Measurements from ENCODE around the gene NDUFV3. TPM values are rescaled to one million over a fixed set of nuclear protein-coding genes. Genes with fewer than 3 reads are reported as not detected.
"Not testable (repeated sequence)": the region's sequence is repeated elsewhere in the genome, so short reads cannot be mapped to it uniquely, and the experiment has no call there.

The NDUFV3 gene
- total RNA-seq, 1 donor from 2014 or later: 41.9 TPM

DNA sequence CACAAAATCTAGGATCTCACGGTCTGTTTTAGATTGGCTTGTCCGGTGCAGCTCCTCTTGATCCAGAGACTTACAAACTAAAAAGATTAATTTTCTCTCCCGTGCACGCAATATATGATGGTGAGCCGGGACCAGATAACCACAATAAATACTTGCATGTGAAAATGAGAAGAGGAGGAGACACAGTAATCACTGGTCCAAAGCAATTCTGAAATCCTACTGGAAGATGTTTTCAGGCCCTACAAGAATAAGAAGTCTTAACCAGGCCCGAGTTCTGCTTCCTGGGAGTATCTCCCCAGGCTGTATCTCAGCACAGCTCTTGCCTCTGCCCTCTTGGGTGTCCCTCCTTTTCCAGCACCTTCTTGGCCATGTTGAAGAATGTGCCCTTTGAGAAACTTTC lies 12.8 kb upstream of the NDUFV3 start:
- Mint-ChIP-seq H3K9me3 (no peaks in the 10 kb centered on the region), H3K27ac (peak overlapping the region; percentile 98), H3K4me3 (peak overlapping the region; percentile 98), H3K36me3 (ENCODE audit: low read depth) (peaks cover 16% of the 10 kb centered on the region), H3K27me3 (ENCODE audit: insufficient read depth) (no peaks in the 10 kb centered on the region), H3K4me1 (ENCODE audit: low read depth) (peaks cover 26% of the 10 kb centered on the region)
- intact Hi-C loops (cut with micrococcal nuclease): no loop called here
- no peak for DNase-seq (ENCODE audit: low spot score)

- no peak overlapping the region for H3K27ac Mint-ChIP-seq
- intact Hi-C loops (cut with micrococcal nuclease): no loop called here
- H3K4me3 Mint-ChIP-seq: no peak overlapping the region
- peaks cover 17% of the 10 kb centered on the region for H3K4me1 Mint-ChIP-seq (ENCODE audit: low read depth)
- H3K36me3 Mint-ChIP-seq (ENCODE audit: low read depth): peaks cover 4% of the 10 kb centered on the region
- H3K9me3 Mint-ChIP-seq: no peaks in the 10 kb centered on the region
- no peak for DNase-seq (ENCODE audit: low spot score)
- no peaks in the 10 kb centered on the region for H3K27me3 Mint-ChIP-seq (ENCODE audit: insufficient read depth)
Measured at GRCh38 chr21:42883921-42884320, 9.2 kb upstream of the NDUFV3 start.

DNA sequence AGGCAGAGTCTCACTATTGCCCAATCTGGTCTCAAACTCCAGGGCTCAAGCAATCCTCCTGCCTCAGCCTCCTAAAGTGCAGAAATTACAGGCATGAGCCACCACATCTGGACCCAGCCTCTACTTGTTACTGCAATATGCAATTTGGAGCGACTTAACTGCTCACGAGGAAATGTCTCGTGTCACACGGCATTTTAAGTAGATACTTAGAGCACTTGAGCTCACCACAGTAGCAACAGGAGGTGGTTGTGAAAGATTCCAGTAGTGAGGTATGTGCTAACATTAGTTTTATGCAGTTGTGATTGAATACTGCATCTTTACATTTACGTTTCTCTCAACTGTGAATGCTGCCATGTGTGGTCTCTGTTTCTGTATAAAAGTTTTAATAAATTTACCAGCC lies 5.8 kb upstream of the NDUFV3 start:
- no peak for DNase-seq (ENCODE audit: low spot score)
- intact Hi-C loops (cut with micrococcal nuclease): no loop called here
- Mint-ChIP-seq H3K27me3 (ENCODE audit: insufficient read depth) (no peaks in the 10 kb centered on the region), H3K4me3 (no peak overlapping the region), H3K4me1 (ENCODE audit: low read depth) (peaks cover 2% of the 10 kb centered on the region), H3K9me3 (no peaks in the 10 kb centered on the region), H3K27ac (no peak overlapping the region), H3K36me3 (ENCODE audit: low read depth) (no peaks in the 10 kb centered on the region)

DNA sequence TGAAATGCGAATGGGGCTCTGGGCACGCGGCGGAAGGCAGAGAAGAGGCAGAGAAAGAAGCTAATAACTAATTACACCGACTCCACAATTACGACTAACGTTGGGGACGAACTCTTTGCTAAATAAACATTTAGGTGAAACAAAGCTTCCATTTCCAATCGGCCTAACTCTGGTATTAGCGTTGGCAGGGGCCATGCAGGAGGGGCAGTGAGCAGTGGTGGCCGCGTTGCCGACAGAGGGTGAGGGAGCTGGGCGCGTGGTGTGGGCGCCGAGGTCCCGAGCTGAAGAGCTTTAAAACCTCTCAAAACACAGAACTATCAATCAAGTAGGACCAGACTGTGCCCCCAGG lies 553 bp upstream of the NDUFV3 start:
- peaks cover 12% of the 10 kb centered on the region for H3K4me1 Mint-ChIP-seq (ENCODE audit: low read depth)
- intact Hi-C loops (cut with micrococcal nuclease): loop anchor here (5.0 to 10.0 kb wide), 2 partner anchors 395 to 888 kb away; partner anchors contain the start of gene RSPH1
- H3K9me3 Mint-ChIP-seq: no peaks in the 10 kb centered on the region
- peak overlapping the region; percentile 87 for H3K4me3 Mint-ChIP-seq
- DNase-seq (ENCODE audit: low spot score): no peak
- H3K27ac Mint-ChIP-seq: peak overlapping the region; percentile 91
- H3K27me3 Mint-ChIP-seq (ENCODE audit: insufficient read depth): no peaks in the 10 kb centered on the region
- peaks cover 8% of the 10 kb centered on the region for H3K36me3 Mint-ChIP-seq (ENCODE audit: low read depth)

- no peaks in the 10 kb centered on the region for H3K4me1 Mint-ChIP-seq (ENCODE audit: low read depth)
- DNase-seq (ENCODE audit: low spot score): no peak
- no peaks in the 10 kb centered on the region for H3K9me3 Mint-ChIP-seq
- no peak overlapping the region for H3K27ac Mint-ChIP-seq
- H3K36me3 Mint-ChIP-seq (ENCODE audit: low read depth): peaks cover 36% of the 10 kb centered on the region
- no peak overlapping the region for H3K4me3 Mint-ChIP-seq
- intact Hi-C loops (cut with micrococcal nuclease): no loop called here
- no peaks in the 10 kb centered on the region for H3K27me3 Mint-ChIP-seq (ENCODE audit: insufficient read depth)
Measured at GRCh38 chr21:42900446-42900845, 7.3 kb downstream of the NDUFV3 start.

DNA sequence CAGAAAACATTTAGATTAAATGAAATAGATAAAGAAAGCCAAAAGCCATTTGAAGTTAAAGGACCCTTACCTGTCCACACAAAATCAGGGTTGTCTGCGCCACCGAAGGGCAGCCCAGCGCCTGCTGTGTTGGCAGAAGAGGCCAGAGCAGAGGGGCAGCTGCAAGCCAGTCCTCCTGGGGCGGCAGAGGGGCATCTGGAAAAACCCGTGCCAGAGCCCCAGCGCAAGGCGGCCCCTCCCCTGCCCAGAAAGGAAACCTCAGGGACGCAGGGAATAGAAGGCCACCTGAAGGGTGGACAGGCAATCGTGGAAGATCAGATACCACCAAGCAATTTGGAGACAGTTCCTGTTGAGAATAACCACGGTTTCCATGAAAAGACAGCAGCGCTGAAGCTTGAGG lies 10.7 kb downstream of the NDUFV3 start:
- no peaks in the 10 kb centered on the region for H3K27me3 Mint-ChIP-seq (ENCODE audit: insufficient read depth)
- H3K4me1 Mint-ChIP-seq (ENCODE audit: low read depth): no peaks in the 10 kb centered on the region
- no peaks in the 10 kb centered on the region for H3K9me3 Mint-ChIP-seq
- intact Hi-C loops (cut with micrococcal nuclease): no loop called here
- no peak overlapping the region for H3K27ac Mint-ChIP-seq
- DNase-seq (ENCODE audit: low spot score): no peak
- peaks cover 35% of the 10 kb centered on the region for H3K36me3 Mint-ChIP-seq (ENCODE audit: low read depth)
- H3K4me3 Mint-ChIP-seq: no peak overlapping the region

DNA sequence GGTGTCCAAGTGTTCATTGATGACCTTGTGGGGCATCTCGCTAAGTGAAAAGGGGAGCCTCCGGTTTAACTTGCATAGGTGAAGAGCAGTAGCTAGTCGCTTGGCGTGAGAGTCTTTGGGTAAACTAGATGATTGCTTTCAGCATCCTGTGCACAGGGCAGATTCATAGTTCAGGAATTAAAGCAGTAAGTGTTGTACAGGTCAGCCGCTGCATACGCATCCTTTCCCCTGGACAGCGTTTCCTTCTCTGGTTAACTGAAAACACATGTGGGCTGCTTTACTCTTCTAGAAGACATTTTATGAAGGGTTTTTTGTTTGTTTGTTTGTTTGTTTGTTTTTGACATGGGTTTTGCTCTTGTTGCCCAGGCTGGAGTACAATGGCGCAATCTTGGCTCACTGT lies 12.1 kb downstream of the NDUFV3 start:
- Mint-ChIP-seq H3K9me3 (no peaks in the 10 kb centered on the region), H3K4me1 (ENCODE audit: low read depth) (no peaks in the 10 kb centered on the region), H3K27ac (no peak overlapping the region), H3K27me3 (ENCODE audit: insufficient read depth) (no peaks in the 10 kb centered on the region), H3K36me3 (ENCODE audit: low read depth) (peaks cover 37% of the 10 kb centered on the region), H3K4me3 (no peak overlapping the region)
- intact Hi-C loops (cut with micrococcal nuclease): no loop called here
- no peak for DNase-seq (ENCODE audit: low spot score)

DNA sequence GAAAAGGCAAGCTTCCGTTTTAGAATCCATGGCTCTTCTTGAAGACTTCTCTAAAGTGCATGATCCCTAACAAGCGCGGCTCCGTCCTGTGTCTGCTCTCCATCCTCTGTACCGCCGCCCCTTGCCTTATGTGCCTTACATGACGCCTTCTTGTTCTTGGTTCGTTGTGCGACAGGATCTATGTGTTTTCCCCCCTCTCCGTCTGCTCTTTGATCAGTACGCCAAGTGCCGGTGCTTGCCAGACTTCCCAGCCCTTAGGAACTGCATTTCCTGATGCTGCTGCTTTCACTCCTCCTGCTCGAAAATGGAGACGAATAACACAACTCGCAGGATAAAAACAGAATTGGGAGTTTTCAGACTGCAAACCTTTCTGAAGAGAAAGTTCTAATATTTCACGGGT lies 13.1 kb downstream of the NDUFV3 start:
- no peak overlapping the region for H3K27ac Mint-ChIP-seq

GRCh38 chr21:42908484-42908883 lies 15.4 kb downstream of the NDUFV3 start:
- DNase-seq (ENCODE audit: low spot score); intact Hi-C loops (cut with micrococcal nuclease); H3K27me3 Mint-ChIP-seq (ENCODE audit: insufficient read depth); H3K4me3 Mint-ChIP-seq; H3K4me1 Mint-ChIP-seq (ENCODE audit: low read depth); H3K9me3 Mint-ChIP-seq; H3K27ac Mint-ChIP-seq: not testable (repeated sequence)
- H3K36me3 Mint-ChIP-seq (ENCODE audit: low read depth): peaks cover 26% of the 10 kb centered on the region

More for the DNA sequence above, 13.1 kb downstream of the NDUFV3 start:
- Mint-ChIP-seq H3K27me3 (ENCODE audit: insufficient read depth) (no peaks in the 10 kb centered on the region), H3K36me3 (ENCODE audit: low read depth) (peaks cover 37% of the 10 kb centered on the region), H3K4me1 (ENCODE audit: low read depth) (no peaks in the 10 kb centered on the region), H3K9me3 (no peaks in the 10 kb centered on the region), H3K4me3 (no peak overlapping the region)
- intact Hi-C loops (cut with micrococcal nuclease): no loop called here
- DNase-seq (ENCODE audit: low spot score): no peak

- DNase-seq (ENCODE audit: low spot score); H3K36me3 Mint-ChIP-seq (ENCODE audit: low read depth); H3K27ac Mint-ChIP-seq; H3K9me3 Mint-ChIP-seq; intact Hi-C loops (cut with micrococcal nuclease); H3K4me3 Mint-ChIP-seq; H3K27me3 Mint-ChIP-seq (ENCODE audit: insufficient read depth); H3K4me1 Mint-ChIP-seq (ENCODE audit: low read depth): not testable (repeated sequence)
Measured at GRCh38 chr21:42911920-42912319, 18.8 kb downstream of the NDUFV3 start.

DNA sequence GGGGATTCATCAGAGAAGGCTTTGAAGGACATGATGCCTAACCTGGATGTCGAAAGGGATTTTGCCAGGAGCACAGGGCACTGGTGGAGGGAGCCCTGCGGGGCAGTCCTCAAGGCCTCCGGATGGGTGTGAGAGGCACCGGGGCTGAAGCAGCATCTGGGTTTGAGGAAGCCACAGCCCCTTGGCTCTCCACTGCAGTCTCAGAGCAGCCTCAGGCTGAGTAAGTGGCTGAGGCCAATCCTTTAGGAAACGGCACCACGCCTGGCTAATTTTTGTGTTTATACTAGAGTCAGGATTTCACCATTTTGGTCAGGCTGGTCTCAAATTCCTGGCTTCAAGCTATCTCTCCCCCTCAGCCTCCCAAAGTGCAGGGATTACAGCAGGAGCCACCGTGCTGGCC lies 20.4 kb downstream of the NDUFV3 start:
- no peak overlapping the region for H3K4me3 Mint-ChIP-seq
- no peaks in the 10 kb centered on the region for H3K9me3 Mint-ChIP-seq

DNA sequence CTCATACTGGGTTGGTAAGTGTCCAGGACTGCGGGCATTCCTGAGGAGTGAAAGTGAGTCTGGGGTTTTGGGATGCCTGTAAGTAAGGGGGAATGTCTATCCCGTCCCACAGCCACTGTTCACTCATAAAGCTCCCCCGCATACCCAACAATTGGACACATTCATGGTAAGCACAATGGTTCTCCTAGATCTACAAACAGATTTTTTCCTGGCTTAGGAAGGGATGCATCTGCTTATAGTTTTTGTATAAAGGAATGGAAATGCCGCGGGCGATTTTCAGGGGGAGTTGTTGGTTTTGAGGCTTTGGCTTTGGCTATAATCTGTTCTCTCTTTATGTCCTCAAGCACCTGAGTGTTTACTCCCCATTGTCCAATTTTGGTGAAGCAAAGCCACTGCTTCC lies 25.2 kb downstream of the NDUFV3 start:
- peaks cover 1% of the 10 kb centered on the region for H3K4me1 Mint-ChIP-seq (ENCODE audit: low read depth)
- no peaks in the 10 kb centered on the region for H3K36me3 Mint-ChIP-seq (ENCODE audit: low read depth)
- no peak overlapping the region for H3K4me3 Mint-ChIP-seq
- no peaks in the 10 kb centered on the region for H3K27me3 Mint-ChIP-seq (ENCODE audit: insufficient read depth)
- no peaks in the 10 kb centered on the region for H3K9me3 Mint-ChIP-seq
- DNase-seq (ENCODE audit: low spot score): no peak
- no peak overlapping the region for H3K27ac Mint-ChIP-seq
- intact Hi-C loops (cut with micrococcal nuclease): no loop called here

More for the DNA sequence above, 20.4 kb downstream of the NDUFV3 start:
- Mint-ChIP-seq H3K27me3 (ENCODE audit: insufficient read depth) (no peaks in the 10 kb centered on the region), H3K4me1 (ENCODE audit: low read depth) (no peaks in the 10 kb centered on the region), H3K27ac (no peak overlapping the region), H3K36me3 (ENCODE audit: low read depth) (peaks cover 9% of the 10 kb centered on the region)
- no peak for DNase-seq (ENCODE audit: low spot score)
- intact Hi-C loops (cut with micrococcal nuclease): no loop called here

- Mint-ChIP-seq H3K36me3 (ENCODE audit: low read depth) (no peaks in the 10 kb centered on the region), H3K9me3 (no peaks in the 10 kb centered on the region), H3K27me3 (ENCODE audit: insufficient read depth) (no peaks in the 10 kb centered on the region), H3K4me1 (ENCODE audit: low read depth) (peaks cover 16% of the 10 kb centered on the region), H3K27ac (no peak overlapping the region), H3K4me3 (no peak overlapping the region)
- DNase-seq (ENCODE audit: low spot score): no peak
- intact Hi-C loops (cut with micrococcal nuclease): no loop called here
Measured at GRCh38 chr21:42921927-42922326, 28.8 kb downstream of the NDUFV3 start.

- no peak overlapping the region for H3K27ac Mint-ChIP-seq
- intact Hi-C loops (cut with micrococcal nuclease): loop anchor here (1.0 kb wide), 1 partner anchor 723 kb away; no protein-coding TSS in a partner anchor
- H3K4me1 Mint-ChIP-seq (ENCODE audit: low read depth): peaks cover 16% of the 10 kb centered on the region
Measured at GRCh38 chr21:42922918-42923317, 29.8 kb downstream of the NDUFV3 start.

More at GRCh38 chr21:42922918-42923317, 29.8 kb downstream of the NDUFV3 start:
- H3K9me3 Mint-ChIP-seq: no peaks in the 10 kb centered on the region
- H3K36me3 Mint-ChIP-seq (ENCODE audit: low read depth): no peaks in the 10 kb centered on the region
- no peak for DNase-seq (ENCODE audit: low spot score)
- H3K27me3 Mint-ChIP-seq (ENCODE audit: insufficient read depth): no peaks in the 10 kb centered on the region
- H3K4me3 Mint-ChIP-seq: no peak overlapping the region
